Pericardium fibroblast (primary cell): ENCODE measurements around the gene NPIPB8. TPM values are rescaled to one million over a fixed set of nuclear protein-coding genes. Genes with fewer than 3 reads are reported as not detected.

ENCODE experiments used
- total RNA-seq: library from RNA; depleted of rRNA; stranded (reverse); fragments of >200 nt; gene quantifications from 2 replicates; pipeline ENCODE4 v1.2.3, GENCODE V29; 2015

Gene NPIPB8
- not detected in 2 replicates for total RNA-seq

GRCh38 chr16:28637765-28638164 lies at the start of gene NPIPB8:
NPIPB8 (plus strand) TSS chr16:28638065; CDS start chr16:28638361, 296 bp downstream.

GRCh38 chr16:28596840-28597691 lies 40.8 kb upstream of the NPIPB8 start, which contains the start of gene SULT1A2:
SULT1A2 (minus strand) TSS chr16:28597050; CDS start chr16:28595930, 1,120 bp downstream.

GRCh38 chr16:28609631-28610594 lies 28.0 kb upstream of the NPIPB8 start, which contains the start of gene SULT1A1:
SULT1A1 (minus strand) TSS chr16:28610044; CDS start chr16:28608855, 1,189 bp downstream.

Other genes starting within 250 kb of the NPIPB8 start
- gene EIF3CL, start 234.2 kb upstream of the NPIPB8 start, total RNA-seq = 58.1 and 103 TPM in 2 replicates
- gene NPIPB7, start 165.7 kb upstream of the NPIPB8 start, total RNA-seq = not detected in 2 replicates
- gene CLN3, start 146.0 kb upstream of the NPIPB8 start, total RNA-seq = 14.4 and 22.2 TPM in 2 replicates
- gene APOBR, start 143.4 kb upstream of the NPIPB8 start, total RNA-seq = not detected in 2 replicates
- not detected in 2 replicates for gene IL27, start 131.2 kb upstream of the NPIPB8 start, total RNA-seq
- 58.2 and 72.5 TPM in 2 replicates for gene NUPR1, start 99.1 kb upstream of the NPIPB8 start, total RNA-seq
- gene SGF29, start 84.1 kb upstream of the NPIPB8 start, total RNA-seq = 14.9 and 24.1 TPM in 2 replicates
- gene SULT1A2, start 41.0 kb upstream of the NPIPB8 start, total RNA-seq = 2.8 TPM in 1 of 2 replicates, not detected in the other
- 10.6 and 47.4 TPM in 2 replicates for gene SULT1A1, start 28.0 kb upstream of the NPIPB8 start, total RNA-seq
- 151 and 166 TPM in 2 replicates for gene EIF3C, start 73.4 kb downstream of the NPIPB8 start, total RNA-seq
- not detected in 2 replicates for gene NPIPB9, start 113.7 kb downstream of the NPIPB8 start, total RNA-seq
- gene ATXN2L, start 184.9 kb downstream of the NPIPB8 start, total RNA-seq = 48.3 and 79.2 TPM in 2 replicates
- 98.5 and 115 TPM in 2 replicates for gene TUFM, start 208.3 kb downstream of the NPIPB8 start, total RNA-seq
- 20.0 and 29.2 TPM in 2 replicates for gene SH2B1, start 225.8 kb downstream of the NPIPB8 start, total RNA-seq
- 0.12 and 0.17 TPM in 2 replicates for gene ATP2A1, start 240.4 kb downstream of the NPIPB8 start, total RNA-seq